Ovary (tissue), 3 donors: ENCODE measurements around the gene SLC25A4.

Experiments used
- CTCF ChIP-seq, 3 donors: fragments of 450-650 bp in 2 of 3; fragments of 200-600 bp in 1 of 3; IDR thresholded peaks; one replicate each; pipeline versions ENCODE4 v1.5.1 to v1.8.0; 2016 to 2022; ENCODE audit warnings: antibody characterized with exemption in 3 of 3, mild to moderate bottlenecking in 1 of 3
- EP300 ChIP-seq: sonication (generic); formaldehyde crosslinking; IDR thresholded peaks from one replicate; pipeline ENCODE4 v1.6.1; 2017; ENCODE audit warnings: antibody characterized with exemption
- POLR2A ChIP-seq: fragments of 450-650 bp; IDR thresholded peaks from one replicate; pipeline ENCODE4 v1.6.1; 2017; ENCODE audit warnings: antibody characterized with exemption, mild to moderate bottlenecking, moderate library complexity
- donor health status: DM: no; HTN: no; CAD: no.

DNA sequence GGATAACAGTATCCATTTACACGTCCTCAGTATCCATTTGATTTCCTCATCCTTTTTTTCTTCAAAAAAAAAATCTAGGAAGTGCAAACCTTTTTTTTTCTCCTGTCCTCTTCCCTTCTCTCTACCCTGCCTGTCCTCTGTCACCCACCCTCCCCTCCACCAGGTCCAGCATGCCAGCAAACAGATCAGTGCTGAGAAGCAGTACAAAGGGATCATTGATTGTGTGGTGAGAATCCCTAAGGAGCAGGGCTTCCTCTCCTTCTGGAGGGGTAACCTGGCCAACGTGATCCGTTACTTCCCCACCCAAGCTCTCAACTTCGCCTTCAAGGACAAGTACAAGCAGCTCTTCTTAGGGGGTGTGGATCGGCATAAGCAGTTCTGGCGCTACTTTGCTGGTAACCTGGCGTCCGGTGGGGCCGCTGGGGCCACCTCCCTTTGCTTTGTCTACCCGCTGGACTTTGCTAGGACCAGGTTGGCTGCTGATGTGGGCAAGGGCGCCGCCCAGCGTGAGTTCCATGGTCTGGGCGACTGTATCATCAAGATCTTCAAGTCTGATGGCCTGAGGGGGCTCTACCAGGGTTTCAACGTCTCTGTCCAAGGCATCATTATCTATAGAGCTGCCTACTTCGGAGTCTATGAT lies 1.7 kb downstream of the SLC25A4 start:
- TF ChIP-seq CTCF (IDR thresholded peaks at IDR 0.05) (no peak), EP300 (no peak), POLR2A (no peak)
